HG03565 (cell line): ENCODE data around the gene CENPN.

Source experiments
- ATAC-seq: cut with Tn5 transposase; IDR thresholded peaks from one replicate; pipeline ENCODE4 v1.9.1; 2021; ENCODE audit warnings: mild to moderate bottlenecking, moderate library complexity; ENCODE audit not compliant: unreplicated experiment

CENPN gene, protein sequence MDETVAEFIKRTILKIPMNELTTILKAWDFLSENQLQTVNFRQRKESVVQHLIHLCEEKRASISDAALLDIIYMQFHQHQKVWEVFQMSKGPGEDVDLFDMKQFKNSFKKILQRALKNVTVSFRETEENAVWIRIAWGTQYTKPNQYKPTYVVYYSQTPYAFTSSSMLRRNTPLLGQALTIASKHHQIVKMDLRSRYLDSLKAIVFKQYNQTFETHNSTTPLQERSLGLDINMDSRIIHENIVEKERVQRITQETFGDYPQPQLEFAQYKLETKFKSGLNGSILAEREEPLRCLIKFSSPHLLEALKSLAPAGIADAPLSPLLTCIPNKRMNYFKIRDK

DNA sequence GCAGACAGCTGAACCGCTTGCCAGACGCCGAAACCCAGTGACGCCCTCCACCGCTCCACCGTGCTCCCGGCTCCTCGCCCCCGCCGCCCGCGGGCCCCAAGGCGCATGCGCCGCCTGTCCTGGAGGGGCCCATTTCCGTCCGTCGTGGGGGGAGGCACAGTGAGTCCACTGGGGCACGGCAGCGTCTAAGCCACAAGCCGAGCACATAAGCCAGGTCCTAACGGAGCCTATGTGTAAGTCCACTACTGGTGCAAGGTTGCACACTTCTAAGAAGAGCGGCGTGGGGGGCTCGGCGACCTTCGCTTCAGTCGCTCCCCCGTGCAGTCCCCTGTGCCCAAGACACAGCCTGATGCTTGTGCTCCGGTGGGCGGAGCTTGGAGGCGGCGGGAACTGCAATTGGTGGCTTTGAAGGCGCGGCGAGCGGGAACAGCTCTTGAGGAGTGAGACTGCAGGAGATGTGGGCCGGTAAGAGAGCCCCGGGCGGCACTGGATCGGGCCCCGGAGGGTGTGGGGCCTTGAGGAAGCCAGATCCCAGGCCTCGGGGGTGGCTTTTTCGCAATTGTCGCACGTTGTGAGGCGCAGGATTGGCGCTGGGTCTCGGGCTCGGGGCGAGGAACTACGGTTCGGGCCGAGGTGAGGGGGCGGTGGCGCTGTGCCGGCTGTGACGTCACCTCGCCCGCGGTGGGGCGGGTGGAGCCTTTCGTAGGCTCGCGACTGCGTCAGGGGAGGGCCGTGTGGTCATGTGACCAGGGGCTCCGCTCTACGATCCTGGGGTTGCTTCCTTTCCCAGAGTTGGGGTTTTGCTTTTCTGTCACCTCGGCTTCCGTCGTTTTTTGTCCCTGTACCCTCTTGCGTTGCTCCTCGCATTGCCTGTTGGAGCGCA lies at the start of gene CENPN, which contains the start of gene CMC2:
Gene CENPN, plus strand, starts transcription at position 402 of the 883 bp plus-strand sequence. CDS start 4,726 bp downstream, outside the sequence.
Gene CMC2, minus strand, starts transcription at position 73 of the 883 bp plus-strand sequence. CDS start 9,491 bp downstream, outside the sequence.
- ATAC-seq: peak; percentile 69

DNA sequence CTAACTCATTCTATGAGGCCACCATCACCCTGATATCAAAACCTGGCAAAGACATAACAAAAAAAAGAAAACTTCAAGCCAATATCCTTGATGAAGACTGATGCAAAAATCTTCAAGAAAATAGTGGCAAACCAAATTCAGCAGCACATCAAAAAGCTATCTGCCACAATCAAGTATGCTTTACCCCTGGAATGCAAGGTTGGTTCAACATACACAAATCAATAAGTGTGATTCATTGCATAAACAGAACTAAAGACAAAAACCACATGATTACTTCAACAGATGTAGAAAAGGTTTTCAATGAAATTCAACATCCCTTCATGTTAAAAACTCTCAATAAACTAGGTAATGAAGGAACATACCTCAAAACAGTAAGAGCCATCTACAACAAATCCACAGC lies 48.7 kb upstream of the CENPN start:
- no peak for ATAC-seq

DNA sequence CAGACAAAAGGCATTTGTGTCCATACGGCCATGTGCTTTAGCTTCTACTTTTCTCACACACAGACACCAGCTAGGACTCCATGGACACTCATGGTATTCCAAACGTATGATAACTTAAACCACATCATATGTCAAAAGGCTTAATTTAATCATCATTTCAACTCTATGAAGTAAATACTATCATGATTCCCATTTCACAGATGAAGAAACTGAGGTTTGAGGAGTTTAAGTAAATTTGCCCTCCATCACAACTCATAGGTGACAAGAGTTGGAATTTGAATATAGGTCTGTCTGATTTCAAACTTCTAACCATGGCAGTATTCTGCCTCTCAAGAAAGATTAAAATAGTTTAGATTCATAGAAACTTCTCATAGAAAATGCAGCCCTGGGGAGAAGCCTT lies 44.1 kb upstream of the CENPN start:
- ATAC-seq: no peak

DNA sequence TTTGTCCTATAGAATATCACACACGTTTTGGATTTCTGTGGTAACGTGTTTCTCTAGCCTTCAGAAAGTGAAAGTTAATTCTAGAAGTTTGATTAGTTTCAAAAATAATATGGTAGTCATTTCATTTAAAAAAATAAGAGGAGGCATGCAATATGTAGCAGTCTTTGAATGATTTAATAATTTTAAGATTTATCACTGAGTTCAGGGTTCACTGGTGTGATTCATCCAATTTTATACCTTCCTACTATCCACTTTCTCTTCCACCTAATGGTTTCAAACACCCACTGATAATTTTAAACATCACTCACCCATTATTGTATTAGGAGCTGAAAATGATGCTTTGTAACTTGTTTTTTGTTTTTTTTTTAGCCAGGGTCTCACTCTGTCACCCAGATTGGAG lies 42.7 kb upstream of the CENPN start:
- no peak for ATAC-seq

DNA sequence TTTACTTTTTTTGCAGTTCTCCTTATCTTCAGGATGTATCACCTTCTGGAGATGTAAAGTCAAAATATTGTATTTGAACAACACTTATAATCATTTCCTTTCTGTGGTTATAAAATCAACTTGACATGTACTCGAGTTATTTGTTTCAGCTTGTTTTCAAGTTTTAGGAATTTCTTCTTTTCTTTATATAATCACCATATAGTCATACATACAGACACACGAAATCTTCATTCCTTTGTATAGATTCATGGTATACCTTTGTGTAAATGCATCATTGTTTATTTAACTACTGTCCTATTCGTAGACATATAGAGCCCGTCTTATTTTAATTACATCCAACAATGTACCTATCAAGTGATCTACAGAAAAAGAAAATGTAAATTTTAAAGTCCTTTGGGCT lies 40.4 kb upstream of the CENPN start:
- no peak for ATAC-seq

DNA sequence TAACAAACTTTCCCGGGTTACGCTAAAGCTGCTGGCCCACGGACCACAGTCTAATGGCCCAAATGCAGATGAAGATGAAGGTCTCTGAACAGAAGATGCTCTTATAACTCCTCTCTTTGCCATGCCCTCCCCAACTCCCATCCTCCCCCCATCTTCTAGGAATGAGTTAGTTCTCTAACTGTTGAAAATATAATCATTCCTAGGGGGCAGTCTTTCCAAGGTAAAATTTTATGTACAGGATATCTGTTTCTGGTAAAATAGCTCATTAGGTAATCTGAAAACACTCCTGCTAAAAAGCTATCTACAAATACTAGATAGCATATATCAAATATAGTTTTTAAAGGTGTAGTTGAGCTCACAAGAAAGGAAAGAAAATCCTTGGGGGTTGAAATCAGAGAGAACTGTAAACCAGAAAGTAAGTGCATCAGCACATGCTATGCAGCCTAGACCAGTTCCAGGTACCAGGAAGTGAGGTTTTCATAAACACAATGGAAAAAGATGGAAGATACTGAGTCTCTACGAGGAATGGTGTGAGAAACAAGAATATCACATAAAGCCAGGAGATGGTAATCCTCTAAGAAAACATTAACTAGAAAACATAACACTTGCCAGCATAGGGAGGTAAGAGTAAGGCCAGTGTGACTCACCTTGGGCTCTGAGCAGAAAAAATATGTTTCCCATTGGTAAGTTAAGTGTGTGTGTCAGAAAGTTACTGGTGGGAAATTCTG lies 38.5 kb upstream of the CENPN start:
- ATAC-seq: no peak

DNA sequence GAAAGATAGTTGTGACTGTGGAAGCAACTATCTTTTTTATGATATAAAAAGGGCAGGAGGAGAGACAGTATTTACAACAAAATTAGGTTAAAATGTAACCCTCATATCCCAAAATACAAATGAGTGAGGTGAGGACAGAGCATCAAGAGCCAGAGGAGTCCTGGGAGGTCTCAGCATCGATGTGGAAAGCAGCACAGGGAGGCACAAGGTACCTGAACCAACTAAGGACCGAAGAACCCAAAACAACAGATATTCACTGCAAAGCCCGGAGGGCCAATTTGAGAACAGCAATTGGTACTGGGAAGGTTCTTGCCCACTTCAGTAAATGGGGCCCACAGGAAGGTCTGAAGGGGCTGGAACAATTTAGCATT lies 37.9 kb upstream of the CENPN start:
- no peak for ATAC-seq

DNA sequence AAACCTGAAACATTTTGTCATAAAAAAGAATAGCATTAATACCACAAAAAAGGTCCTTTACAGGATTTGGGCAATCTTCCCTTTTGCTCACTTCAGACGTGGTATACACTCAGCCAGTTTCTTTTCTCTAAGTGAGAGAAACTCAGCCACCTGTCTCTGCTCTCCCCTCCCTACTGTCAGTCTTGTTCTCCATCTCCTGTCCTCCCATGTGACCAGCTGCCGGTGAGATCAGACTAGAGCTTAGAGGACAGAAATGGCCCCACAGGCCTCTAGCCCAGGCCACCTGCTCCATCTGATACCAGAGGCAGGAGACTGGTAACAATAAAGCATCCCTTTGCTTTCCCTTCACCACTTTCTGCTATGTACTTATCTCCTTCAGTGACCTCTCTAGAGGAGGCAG lies 35.2 kb upstream of the CENPN start:
- peak; percentile 57 for ATAC-seq

DNA sequence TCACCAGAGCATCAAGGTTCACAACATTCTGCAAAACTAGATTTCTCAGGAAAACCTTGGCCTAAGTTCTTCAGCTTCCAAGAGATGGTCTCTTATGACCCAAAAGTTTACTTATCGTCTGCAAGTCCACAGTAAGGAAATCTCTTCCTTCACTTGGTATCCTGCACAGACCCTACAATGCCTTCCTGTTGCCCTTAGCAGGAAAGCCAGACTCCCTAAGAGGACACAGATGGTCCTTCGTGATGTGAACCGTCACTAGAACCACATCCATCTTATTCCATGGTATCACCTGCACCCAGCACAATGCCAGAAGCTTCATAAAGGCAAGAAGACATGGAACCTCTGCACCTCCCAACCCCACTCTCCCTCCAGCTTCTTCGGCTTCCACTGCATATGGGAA lies 34.4 kb upstream of the CENPN start:
- ATAC-seq: no peak

DNA sequence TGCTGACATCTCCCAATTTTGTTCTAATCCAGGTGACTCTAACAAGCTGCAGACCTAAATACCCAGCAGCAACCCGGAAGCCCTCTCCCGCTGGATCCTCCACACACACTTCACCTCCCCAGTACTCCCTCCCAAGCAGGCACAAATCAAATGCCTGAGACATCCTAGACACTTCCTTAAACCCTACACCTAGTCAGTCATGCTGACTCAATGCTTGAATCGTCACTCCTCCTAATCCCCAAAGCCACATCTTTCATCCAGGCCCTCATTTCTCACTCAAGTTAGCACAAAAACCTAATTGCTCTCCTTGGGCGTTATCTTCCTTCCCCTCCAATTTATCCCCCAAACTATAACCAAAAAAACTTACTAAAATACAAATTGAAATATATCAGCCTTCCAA lies 33.0 kb upstream of the CENPN start:
- no peak for ATAC-seq

DNA sequence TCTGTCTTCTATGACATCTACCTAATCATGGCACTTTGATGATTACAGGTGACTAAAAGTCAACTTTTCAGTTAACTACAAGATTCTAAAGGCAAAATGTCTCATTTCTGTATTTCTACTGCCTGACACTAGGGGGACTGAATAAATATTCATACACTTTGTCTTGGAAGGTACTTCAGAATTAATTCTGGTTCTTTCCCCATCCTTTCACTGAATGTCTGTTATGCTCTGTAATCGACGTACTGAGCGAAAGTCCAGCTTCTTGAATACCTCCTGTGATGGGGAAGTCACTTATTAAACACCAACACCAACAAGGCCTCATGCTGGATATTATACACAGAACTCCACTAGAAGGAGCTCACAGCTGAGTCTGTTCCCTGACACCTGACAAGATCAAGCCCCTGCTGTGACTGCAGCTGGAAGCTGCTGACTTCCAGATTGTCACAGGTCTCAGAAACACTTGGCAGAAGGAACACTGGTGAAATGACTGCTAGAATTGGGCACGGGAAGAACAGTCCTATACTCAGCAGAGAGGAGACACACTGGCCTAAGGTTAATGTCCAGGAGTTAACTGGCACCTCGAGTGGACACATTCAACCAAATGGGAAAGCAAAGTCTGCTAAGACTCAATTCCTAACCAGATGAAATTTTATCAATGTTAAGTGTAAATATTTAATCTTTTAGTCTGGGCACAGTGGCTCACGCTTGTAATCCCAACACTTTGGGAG lies 32.2 kb upstream of the CENPN start:
- no peak for ATAC-seq

DNA sequence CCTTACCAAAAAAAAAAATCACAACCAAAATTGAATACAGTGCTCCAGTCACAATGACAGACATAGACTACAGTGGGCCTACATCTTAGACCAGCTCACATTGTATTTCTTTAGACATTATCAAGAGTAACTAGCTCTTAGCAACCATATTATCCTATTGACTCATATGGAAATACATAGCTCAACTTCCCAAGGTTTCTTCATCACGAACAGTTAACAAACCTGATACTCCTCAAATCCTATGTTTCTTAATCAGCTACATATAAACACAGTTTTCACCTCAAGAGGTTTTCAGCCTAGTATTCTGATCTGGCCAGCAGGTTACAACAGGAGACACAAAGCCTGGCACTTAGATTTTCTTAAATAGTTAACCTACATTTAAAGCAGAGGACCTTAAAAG lies 30.1 kb upstream of the CENPN start:
- ATAC-seq: no peak

DNA sequence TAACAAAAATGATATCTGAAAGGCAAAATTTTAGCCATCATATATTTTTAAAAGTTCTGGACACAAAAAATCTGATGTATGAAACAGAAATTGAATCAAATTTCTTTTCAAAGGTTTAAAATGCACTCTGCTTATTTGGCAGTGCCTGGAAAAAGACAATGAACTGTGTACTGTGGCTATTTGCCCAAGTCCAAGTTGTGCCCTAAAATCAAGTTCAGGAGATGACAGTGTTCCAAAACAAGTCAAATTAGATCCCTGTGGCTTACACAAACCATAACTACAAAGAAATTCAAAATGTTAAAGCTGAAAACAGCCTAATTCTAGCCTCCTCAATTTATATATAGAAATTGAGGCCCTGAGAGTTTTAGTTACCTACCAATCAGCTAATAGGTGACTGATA lies 25.9 kb upstream of the CENPN start:
- ATAC-seq: no peak

DNA sequence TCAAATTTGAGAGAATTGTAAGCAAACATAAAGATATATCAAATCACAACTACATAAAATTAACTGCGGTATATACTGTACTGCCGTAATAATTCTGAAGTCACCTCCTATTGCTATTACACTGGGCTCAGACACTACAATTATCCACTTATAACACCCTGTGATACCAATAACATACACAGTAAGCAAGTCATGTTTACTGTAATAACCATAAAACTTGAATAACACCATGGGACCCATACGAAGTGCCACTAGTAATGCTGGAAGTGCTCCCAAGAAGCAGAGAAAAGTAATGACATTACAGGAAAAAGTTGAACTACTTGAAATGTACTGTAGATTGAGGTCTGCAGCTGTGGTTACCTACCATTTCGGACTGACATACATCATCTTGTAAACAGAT lies 24.4 kb upstream of the CENPN start:
- no peak for ATAC-seq

DNA sequence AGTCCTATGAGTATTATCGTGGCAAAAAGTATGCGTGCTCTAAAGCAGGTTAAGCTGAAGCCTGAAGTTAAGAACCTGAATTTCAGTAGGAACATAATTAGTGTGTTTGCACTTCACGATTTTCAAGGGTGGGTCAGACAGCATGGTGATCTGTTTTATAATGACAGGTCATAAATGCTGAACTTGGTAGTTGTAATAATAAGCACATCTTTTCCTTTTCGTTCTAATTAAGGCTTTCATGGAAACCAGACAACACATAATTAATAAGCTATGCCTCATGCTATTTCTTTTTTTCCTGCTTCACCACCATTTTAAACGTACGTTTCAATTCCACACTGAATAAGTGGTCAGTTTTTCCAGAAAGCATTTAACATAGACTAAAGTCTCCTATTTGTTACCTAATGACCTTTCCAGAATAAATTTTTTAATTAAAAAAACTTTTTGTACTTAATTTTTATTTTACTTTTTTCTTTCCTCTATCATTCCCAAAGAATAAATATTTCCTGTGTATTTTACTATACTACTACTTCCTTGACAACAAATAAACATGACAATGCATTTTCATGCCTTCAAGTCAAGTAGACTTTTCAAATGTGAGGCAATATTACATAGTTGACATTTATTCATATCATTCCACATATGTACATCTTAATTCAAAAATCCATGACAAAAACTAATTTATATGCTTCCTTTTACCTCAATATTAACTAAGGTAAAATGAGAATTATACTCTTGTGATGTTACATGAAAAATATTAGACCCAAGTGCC lies 22.7 kb upstream of the CENPN start:
- ATAC-seq: no peak

DNA sequence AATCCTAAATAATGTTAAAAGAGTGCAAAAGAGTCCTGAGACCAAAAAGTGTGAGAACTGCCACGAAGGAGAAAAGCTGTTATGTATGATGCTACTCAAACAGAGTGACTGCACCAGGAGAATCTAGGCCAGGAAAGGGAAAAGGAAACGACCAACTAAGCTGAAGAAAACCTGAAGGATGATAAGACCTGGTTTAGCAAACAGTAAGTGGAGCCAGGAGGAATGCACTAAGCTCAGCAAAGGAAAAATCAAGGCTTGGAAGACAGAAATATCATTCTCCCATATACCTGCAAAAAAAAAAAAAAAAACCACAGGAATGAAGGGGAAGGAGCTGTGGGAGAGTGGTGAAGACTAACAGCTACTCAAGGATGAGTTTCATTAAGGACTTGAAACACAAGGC lies 21.4 kb upstream of the CENPN start:
- ATAC-seq: no peak

DNA sequence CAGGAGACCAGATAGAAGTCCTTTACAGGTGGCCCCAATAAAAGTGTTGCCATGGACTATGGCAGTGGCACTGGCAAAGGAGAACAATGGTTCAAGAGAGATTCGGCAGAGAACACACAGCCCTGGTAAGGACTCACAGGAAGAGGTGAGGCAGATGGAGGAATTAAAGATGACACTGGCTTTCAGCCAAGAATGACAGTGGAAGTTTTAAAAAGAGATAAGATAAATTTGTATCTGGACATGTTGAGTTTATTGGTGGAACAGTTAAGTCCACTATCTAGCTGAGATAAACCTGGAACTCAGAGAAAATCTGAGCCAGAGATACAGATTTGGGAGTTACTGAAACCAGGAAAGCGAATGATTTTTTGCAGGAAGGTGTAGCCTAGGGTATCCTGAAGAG lies 20.5 kb upstream of the CENPN start:
- ATAC-seq: no peak

DNA sequence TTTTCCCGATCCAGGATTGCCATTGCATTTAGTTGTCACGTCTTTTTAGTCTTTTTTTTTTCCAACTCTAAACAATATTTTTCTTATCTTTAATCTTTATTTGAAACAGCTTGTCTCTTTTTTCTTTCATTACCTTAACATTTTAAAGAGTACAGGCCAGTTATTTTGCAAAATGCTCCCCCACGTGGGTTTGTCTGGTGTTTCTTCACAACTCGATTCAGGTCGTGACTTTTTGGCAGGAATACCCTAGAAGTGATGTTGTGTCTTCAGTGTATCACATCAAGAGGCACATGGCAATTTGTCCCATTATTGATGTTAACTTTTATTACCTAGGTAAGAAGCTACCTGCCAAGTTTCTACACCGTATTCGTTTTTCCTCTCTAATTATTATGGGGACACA lies 18.3 kb upstream of the CENPN start:
- no peak for ATAC-seq

DNA sequence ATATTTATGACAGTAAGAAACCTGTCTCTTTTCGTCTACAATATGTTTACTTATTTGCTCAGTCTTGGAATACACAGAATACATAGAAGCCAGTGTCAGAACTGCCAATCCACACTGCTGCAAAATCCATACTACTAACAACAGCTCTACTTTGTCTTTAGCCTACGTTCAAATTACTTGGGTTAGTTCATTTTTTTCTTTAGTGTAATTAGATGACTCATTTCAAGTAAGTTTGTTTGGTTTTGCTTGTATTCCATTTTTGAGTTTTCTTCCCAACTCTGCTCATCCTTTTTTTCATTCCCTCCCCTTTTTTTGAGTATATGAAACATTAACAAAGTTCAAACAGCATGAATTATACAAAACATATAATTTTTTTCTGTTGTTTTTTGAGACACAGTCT lies 17.2 kb upstream of the CENPN start:
- no peak for ATAC-seq

DNA sequence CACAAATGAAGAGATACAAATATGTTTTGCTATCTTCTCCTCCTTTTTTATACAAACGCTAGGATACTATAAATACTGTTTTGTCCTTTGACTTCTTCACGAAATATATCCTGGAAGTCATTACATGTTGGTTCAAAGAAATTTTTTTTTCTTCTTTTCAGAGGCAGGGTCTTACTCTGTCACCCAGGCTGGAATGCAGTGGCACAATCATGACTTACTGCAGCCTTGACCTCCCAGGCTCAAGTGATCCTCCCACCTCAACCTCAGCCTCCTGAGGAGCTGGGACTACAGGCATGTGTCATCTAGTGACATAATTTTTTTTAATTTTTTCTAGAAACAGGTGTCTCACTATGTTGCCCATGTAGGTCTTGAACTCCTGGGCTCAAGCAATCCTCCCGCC lies 16.4 kb upstream of the CENPN start:
- ATAC-seq: no peak
